K562 (cell line): ENCODE measurements around the gene HSF4. TPM values are rescaled to one million over a fixed set of nuclear protein-coding genes. Genes with fewer than 3 reads are reported as not detected.

ENCODE experiments used
- EGR1 ChIP-seq: fragments of 450-650 bp; conservative IDR thresholded peaks from 2 replicates; pipeline ENCODE4 v1.6.1; 2017; ENCODE audit warnings: mild to moderate bottlenecking
- ETV1 ChIP-seq: fragments of 450-650 bp; conservative IDR thresholded peaks from 2 replicates; pipeline ENCODE4 v1.6.1; 2016; ENCODE audit warnings: missing genetic modification characterization, control low read depth, low read depth, missing compliant biosample characterization
- FOXP1 ChIP-seq: sonication (generic); formaldehyde crosslinking; IDR thresholded peaks from 2 replicates; pipeline ENCODE4 v1.8.0; 2022; ENCODE audit warnings: mild to moderate bottlenecking, missing genetic modification reagents
- GABPB2 ChIP-seq: fragments of 250-450 bp; sonication (Bioruptor Pico); conservative IDR thresholded peaks from 2 replicates; pipeline ENCODE4 v1.5.1; 2021; ENCODE audit warnings: mild to moderate bottlenecking
- LARP7 ChIP-seq: fragments of 450-650 bp; IDR thresholded peaks from 2 replicates; pipeline ENCODE4 v1.6.1; 2016
- MAFF ChIP-seq: IDR thresholded peaks from 2 replicates; pipeline ENCODE4 v1.6.1; 2012; ENCODE audit warnings: low read length, improper control_type of control experiment
- MLLT1 ChIP-seq, 2 experiments: fragments of 450-650 bp; IDR thresholded peaks; 2 replicates each; pipeline ENCODE4 v1.6.1; 2016
- NFIX ChIP-seq: fragments of 250-450 bp; sonication (Bioruptor Pico); IDR thresholded peaks from 2 replicates; pipeline ENCODE4 v1.4.0; 2020; ENCODE audit warnings: low read depth, mild to moderate bottlenecking, moderate library complexity
- NR2C2 ChIP-seq, 2 experiments: fragments of 200-800 bp in 1 of 2; sonication (Bioruptor generic) in 1 of 2; sonication (generic) in 1 of 2; formaldehyde crosslinking in 1 of 2; IDR thresholded peaks; 2 replicates each; pipeline versions ENCODE4 v1.6.1 to v1.8.0; 2016 to 2022; ENCODE audit warnings: mild to moderate bottlenecking in 1 of 2, missing compliant biosample characterization in 1 of 2, missing genetic modification characterization in 1 of 2, missing genetic modification reagents in 1 of 2
- POLR2G ChIP-seq: fragments of 200-400 bp; formaldehyde crosslinking; IDR thresholded peaks from 2 replicates; pipeline ENCODE4 v1.6.1; 2017; ENCODE audit warnings: low read depth, mild to moderate bottlenecking, antibody characterized with exemption, low read length, moderate library complexity
- PTRF ChIP-seq: fragments of 450-650 bp; IDR thresholded peaks from 2 replicates; pipeline ENCODE4 v1.6.1; 2016; ENCODE audit warnings: mild to moderate bottlenecking, missing genetic modification characterization, missing compliant biosample characterization
- SIN3A ChIP-seq, 2 experiments: fragments of 150-350 bp in 1 of 2; IDR thresholded peaks; 2 replicates each; pipeline ENCODE4 v1.6.1; 2011 to 2016; ENCODE audit warnings: borderline replicate concordance in 2 of 2, low read depth in 2 of 2, low read length in 2 of 2, mild to moderate bottlenecking in 2 of 2, moderate library complexity in 2 of 2; ENCODE audit not compliant: control insufficient read depth in 1 of 2
- TARDBP ChIP-seq: fragments of 450-650 bp; IDR thresholded peaks from 2 replicates; pipeline ENCODE4 v1.6.1; 2016
- ZBTB7A ChIP-seq: IDR thresholded peaks from 2 replicates; pipeline ENCODE4 v1.6.1; 2011; ENCODE audit warnings: low read depth, mild to moderate bottlenecking, low read length, moderate library complexity, borderline replicate concordance; ENCODE audit not compliant: control insufficient read depth
- ZNF217 ChIP-seq: sonication (generic); formaldehyde crosslinking; IDR thresholded peaks from 2 replicates; pipeline ENCODE4 v1.8.0; 2022; ENCODE audit warnings: mild to moderate bottlenecking, missing genetic modification reagents
- ZNF263 ChIP-seq: sonication (generic); formaldehyde crosslinking; IDR thresholded peaks from 2 replicates; pipeline ENCODE4 v1.8.0; 2022; ENCODE audit warnings: mild to moderate bottlenecking, missing genetic modification reagents, borderline replicate concordance
- ZNF551 ChIP-seq: fragments of 250-450 bp; sonication (Bioruptor Pico); IDR thresholded peaks from 2 replicates; pipeline ENCODE4 v1.5.0; 2021; ENCODE audit warnings: mild to moderate bottlenecking, moderate library complexity
- polyA plus RNA-seq, 8 experiments: library from polyadenylated mRNA; depleted of rRNA in 4 of 8; stranded (reverse) in 5 of 8; unstranded in 3 of 8; fragments of >200 nt; fragmentation: Nextera tagmentation in 2 of 8; fragmentation: Illumina TruSeq in 1 of 8; extraction: Ambion mirVana in 2 of 8; extraction: Trizol in 1 of 8; gene quantifications; 2 replicates each; pipeline versions ENCODE4 v1.2.1 to v1.2.3, GENCODE V29; 2011 to 2014; ENCODE audit warnings: inconsistent platforms in 1 of 8, missing spikeins in 1 of 8
- total RNA-seq, 7 experiments: library from RNA; depleted of rRNA in 6 of 7; stranded (reverse); fragments of >200 nt in 6 of 7; fragmentation: Illumina TruSeq in 2 of 7; extraction: Trizol in 2 of 7; gene quantifications; 2 replicates each; pipeline versions ENCODE4 v1.2.1 to v1.2.3, GENCODE V29; 2011 to 2021; ENCODE audit warnings: low replicate concordance in 1 of 7
- TF ChIP-seq, protein P1 (sequence below): sonication (generic); formaldehyde crosslinking; IDR thresholded peaks from 2 replicates; pipeline ENCODE4 v1.8.1; 2023; ENCODE audit warnings: mild to moderate bottlenecking, missing genetic modification reagents
- TF ChIP-seq, protein P2 (sequence below): fragments of 250-450 bp; sonication (Bioruptor Pico); IDR thresholded peaks from 2 replicates; pipeline ENCODE4 v1.8.0; 2021; ENCODE audit warnings: moderate library complexity, mild to moderate bottlenecking, inconsistent platforms

Gene HSF4
- total and polyA plus RNA-seq, 9 of the 15 experiments (the other 6 are each of a cell fraction or from before 2014, with no cell fraction given), result 0.50 to 35.4 (median 8.8) TPM; not detected in 1

GRCh38 chr16:67150047-67150832, 14.3 kb upstream of the HSF4 start (continued):
- TF ChIP-seq NR2C2 (CRISPR knock-in tag; IDR thresholded peaks at IDR 0.05) (no peak), NR2C2 (tag; IDR thresholded peaks at IDR 0.05) (no peak), ETV1 (tag) (no peak), MLLT1 (IDR thresholded peaks at IDR 0.05) (no peak), LARP7 (no peak), MAFF (no peak), POLR2G (peak; percentile 71), GABPB2 (CRISPR knock-in tag) (no peak), ZBTB7A (0 out of 2 replicates have a peak, but pooled peaks have one; percentile 40), EGR1 (peak; percentile 64), PTRF (no peak), FOXP1 (no peak), SIN3A (IDR thresholded peaks at IDR 0.05; ENCODE audit: borderline replicate concordance in 2 of 2, control insufficient read depth in 1 of 2, low read depth in 2 of 2, low read length in 2 of 2) (no peak), ZNF551 (no peak), TARDBP (no peak), ZNF217 (CRISPR knock-in tag) (no peak), NFIX (CRISPR knock-in tag) (no peak), ZNF263 (CRISPR knock-in tag) (no peak)
- TF ChIP-seq, protein P1, sequence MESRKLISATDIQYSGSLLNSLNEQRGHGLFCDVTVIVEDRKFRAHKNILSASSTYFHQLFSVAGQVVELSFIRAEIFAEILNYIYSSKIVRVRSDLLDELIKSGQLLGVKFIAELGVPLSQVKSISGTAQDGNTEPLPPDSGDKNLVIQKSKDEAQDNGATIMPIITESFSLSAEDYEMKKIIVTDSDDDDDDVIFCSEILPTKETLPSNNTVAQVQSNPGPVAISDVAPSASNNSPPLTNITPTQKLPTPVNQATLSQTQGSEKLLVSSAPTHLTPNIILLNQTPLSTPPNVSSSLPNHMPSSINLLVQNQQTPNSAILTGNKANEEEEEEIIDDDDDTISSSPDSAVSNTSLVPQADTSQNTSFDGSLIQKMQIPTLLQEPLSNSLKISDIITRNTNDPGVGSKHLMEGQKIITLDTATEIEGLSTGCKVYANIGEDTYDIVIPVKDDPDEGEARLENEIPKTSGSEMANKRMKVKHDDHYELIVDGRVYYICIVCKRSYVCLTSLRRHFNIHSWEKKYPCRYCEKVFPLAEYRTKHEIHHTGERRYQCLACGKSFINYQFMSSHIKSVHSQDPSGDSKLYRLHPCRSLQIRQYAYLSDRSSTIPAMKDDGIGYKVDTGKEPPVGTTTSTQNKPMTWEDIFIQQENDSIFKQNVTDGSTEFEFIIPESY (CRISPR knock-in tag), result peak; percentile 82; the same call in 1 of the 2 replicates
- TF ChIP-seq, protein P2, sequence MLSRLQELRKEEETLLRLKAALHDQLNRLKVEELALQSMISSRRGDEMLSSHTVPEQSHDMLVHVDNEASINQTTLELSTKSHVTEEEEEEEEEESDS (CRISPR knock-in tag), result no peak
